GM21381 (cell line): ENCODE data around the gene AXDND1.

Experiments
- ATAC-seq: cut with Tn5 transposase; IDR thresholded peaks from one replicate; pipeline ENCODE4 v1.9.1; 2021; ENCODE audit warnings: mild to moderate bottlenecking, moderate library complexity; ENCODE audit not compliant: unreplicated experiment

The AXDND1 gene

DNA sequence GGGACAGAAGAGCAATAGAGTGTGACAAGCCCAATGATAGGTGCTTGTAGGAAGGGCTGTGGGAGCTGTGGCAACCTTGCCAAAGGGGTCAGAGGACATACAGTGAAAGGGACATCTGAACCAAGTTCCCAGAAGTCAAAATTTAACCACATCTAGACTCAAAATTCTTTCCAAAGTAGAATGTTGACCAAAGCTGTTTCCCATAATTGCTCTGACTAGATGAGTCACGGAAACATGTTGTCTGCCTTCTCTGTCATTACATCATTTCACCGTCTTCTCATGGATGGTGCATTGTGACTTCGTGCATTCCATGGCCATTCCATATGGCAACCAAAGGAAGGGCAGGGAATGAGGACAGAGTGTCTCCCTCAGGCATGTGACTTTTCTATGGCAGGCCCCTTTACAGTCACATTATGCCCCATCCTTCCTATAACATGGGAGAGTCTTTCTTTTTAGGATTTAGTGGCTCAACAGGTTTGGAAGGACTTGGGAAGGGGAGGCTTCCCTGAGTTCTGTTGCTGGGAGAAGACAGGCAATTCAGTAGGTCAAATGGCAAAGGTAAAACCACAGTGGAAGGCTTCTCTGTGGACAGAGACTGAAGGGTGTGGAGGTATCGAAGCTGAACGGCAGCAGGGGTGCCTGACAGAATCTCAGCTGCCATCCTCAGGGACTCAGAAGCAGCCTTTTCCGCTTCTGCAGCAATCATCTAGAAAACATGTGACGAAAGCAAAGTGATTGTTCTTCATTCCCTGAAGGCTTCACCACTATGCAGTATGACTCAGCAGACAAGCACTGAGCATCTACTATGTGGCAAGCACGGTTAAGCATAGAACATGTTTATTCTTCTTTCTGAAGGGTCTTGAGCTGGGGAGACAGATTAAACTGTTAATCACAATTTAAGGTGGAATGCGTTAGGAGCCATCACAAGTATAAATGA lies 185.2 kb downstream of the AXDND1 start:
- peak; percentile 62 for ATAC-seq

DNA sequence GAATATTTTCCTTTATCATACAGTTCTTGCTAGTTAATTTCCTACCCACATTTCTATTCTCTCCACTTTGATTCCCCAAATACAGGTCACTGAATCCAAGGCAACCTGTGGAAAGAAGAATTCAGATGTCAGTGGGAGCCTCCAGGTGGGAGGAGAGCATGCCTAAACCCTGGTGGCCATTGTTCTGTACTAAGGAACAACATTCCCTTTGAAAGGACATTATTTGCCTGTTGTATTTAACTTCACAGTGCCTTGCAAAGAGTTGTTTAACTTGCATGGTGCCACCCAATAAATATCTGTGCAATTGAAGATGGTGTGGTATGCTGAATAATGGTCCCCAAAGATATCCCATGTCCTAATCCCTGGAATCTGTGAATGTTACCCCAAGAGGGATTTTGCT lies 188.7 kb downstream of the AXDND1 start:
- ATAC-seq: no peak

DNA sequence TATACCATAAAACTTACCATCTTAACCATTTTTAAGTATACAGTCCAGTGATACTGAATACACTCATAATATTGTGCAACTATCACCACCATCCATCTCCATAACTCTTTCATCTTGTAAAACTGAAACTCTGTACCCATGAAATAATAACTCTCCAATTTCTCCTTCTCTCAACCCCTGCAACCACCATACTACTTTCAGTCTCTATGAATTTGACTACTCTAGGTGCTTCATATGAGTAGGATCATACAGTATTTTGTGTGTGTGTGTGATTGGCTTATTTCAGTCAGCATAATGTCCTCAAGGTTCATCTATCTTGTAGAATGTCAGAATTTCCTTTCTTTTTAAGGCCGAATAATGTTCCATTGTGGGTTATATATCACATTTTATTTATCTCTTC lies 192.3 kb downstream of the AXDND1 start:
- ATAC-seq: no peak

DNA sequence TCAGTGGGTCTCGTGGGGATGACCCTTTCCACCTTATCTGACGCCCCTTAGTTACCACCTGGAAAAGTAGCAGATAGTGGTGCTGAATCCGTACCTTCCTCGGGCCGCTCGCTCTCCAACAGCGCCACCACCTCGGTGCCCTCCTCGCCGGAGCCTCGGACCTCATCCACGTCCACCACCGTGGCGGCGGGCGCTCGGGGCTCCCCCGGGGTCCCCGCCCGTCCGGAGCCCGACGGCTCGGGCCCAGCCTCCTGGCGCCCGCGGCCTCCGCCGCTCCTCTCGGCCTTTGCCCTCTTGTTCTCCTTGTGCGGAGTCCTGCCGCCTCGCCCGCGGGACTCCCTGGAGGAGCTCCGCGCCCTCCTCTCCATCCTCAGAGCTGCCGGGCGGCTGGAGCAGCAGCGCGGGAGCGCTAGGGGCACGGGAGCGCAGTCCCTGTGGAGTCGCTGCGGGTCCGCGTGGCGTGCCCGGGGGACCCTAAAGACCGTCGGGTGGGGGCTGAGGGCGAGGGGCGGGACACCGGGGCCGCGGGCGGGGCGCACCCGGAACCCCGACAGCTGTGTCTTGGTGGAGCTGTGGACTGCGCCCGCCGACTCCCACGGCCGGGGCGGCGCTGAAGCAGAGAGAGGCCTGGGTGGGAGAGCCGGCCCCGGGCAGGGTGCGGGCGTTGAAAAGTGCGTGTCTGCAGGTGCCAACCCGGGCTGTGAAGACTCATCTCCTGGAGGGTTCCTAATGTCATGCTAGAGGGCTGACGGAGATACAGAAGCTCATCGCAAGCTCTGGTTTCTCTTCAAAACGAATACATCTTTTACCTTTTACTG lies 209.9 kb downstream of the AXDND1 start, which contains the start of gene NPHS2:
Gene NPHS2 (minus strand): TSS at position 452 of the 818 bp plus-strand sequence. CDS start 84 bp downstream, at position 368.
- ATAC-seq: no peak

DNA sequence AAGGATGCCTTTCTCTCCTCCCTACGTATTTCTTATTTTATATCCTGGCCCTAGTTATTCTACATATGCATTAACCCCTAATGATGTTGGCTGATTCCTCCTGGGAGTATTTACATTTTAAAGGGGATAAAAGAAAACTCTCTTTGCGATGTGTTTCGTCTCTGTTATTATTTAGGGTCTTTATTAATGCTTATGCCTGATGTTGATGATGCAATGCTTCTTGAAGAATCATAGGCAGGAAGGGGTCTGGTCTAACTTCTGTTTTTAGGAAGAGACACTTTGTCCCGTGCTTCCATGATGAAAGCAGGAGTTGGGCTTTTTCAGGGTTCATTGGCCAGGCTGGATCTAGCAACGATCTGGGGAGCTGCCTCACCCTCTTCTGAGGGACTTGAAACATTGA lies 210.7 kb downstream of the AXDND1 start:
- no peak for ATAC-seq

DNA sequence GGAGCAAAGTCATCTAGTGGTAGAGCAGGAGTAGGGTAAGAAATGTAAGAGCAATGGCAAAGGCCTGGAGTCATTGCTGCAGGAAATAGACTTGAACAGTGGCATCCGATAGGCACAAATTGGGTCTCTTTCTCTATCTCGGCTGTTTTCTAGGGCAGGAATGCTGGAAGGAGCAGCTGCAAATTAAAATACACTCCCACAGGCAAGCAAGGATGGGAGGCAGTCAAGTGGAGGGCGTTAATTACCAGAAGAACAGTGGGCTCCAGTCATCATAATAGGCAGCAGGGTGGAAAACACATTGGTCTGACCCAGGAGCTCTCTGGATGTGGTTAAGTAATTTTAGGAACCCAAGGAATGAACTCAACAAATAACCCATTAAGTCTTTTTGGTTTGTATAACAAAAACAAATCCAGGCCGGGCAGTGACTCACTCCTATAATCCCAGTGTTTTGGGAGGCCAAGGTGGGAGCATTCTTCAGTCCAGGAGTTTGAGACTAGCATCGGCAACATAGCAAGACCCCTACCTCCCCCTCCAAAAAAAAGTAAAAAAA lies 218.1 kb downstream of the AXDND1 start:
- no peak for ATAC-seq

DNA sequence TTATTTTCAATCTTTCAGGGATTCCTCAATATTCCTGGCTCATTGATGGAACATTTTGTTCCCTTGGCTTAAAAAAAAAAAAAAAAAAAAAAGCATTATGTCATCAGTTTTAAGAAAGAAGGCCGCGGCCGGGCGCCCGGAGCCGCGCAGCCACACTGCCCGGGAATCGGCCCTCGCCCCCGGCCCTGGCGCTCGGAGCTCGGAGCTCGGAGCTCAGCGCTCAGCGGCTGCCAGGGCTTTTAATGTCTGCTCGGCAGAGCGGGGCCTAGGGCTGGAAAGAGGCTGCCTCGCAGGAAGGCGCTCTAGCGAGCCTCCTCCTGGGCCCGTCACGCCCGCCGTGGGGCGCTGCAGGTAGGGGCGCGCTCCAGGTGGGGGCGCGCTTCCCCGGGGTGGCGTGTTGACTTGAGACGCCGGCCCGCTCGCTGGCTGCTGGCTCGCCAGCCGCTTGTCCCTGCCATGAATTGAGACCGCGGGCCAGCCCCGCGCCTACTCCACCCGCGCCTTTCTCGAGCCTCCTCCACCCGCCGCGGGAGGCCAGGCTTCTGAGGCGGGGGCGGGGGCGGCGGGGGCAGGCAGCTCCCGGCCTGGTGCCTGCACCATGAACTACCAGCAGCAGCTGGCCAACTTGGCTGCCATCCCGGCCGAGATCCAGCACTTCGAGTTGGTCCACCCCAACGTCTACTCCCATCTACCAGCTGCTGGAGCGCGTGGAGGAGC lies 220.5 kb downstream of the AXDND1 start:
- no peak for ATAC-seq

DNA sequence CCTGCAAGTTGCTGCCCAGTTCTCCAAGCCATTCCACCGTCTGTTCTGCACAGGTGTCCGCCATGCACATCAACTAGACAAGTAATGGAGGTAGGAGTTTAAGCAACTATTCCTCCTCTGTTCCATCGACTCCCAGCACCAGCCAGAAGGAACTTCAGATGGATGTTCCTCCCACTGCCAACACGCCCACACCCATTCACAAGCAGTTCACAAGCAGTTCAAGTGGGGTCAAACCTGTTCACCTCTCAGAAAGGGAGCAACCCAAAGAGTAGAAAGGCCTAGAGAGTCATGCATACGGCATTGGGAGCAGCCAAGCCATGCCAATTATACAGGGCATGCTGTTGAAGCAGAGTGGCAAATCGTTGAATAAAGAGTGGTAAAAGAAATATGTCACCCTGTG lies 221.6 kb downstream of the AXDND1 start:
- ATAC-seq: no peak

DNA sequence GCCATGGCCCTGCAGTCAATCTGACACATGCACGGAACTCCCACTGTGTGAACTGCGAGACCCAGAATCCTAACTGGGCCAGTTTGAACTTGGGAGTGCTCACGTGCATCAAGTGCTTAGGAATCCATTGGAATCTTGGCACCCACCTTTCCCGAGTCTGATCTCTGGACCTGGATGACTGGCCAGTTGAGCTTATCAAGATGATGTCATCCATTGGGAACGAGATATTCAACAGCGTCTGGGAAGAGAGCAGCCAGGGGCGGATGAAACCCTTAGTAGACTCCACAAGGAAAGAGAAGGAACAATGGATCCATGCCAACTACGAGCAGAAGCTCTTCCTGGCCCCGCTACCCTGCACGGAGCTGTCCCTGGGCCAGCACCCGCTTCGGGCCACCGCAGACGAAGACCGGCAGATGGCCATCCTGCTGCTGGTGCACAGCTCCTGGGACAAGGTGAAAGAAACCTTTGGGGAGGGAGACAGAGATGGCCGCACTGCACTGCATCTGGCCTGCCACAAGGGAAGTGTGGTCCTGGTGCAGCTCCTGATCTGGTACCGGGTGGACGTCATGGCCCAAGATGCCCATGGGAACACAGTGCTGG lies 222.8 kb downstream of the AXDND1 start:
- no peak for ATAC-seq

DNA sequence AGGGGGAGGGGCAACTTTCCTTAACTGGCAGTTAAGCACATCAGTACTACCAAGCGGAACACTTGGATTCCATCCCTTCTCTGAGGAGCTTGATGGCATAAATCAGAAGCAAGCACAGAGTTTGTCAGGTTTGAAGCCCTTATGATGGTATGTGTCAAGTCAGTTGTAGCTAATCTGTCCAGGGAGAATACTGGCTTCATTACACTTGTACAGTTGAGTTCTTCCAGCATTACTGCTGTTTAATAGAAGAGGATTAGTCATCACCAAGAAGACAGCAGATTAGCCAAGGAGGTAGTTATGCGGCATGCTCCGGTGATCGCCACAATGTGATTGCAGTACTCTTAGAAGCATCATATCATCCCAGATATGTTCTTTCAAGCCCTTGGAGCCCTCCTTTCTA lies 223.7 kb downstream of the AXDND1 start:
- no peak for ATAC-seq

DNA sequence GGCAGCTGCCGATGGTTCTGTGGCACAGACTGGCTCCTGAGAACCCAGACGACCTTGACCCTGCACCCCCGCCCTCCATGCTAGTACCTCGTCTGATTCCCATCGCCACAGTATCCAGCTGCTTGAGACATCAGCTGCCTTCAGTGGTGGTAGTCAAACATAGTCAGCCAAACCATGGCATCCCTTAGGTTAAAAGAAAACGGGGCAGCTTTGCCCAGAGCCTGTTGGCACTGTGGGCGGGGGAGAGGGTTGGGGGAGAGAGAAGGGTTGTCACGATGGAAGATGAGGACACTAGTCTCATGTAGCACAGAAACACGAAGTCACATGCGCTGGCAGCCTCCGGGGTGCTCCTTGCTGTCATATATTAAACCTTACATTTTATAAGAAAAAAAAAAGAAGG lies 224.9 kb downstream of the AXDND1 start:
- ATAC-seq: no peak

DNA sequence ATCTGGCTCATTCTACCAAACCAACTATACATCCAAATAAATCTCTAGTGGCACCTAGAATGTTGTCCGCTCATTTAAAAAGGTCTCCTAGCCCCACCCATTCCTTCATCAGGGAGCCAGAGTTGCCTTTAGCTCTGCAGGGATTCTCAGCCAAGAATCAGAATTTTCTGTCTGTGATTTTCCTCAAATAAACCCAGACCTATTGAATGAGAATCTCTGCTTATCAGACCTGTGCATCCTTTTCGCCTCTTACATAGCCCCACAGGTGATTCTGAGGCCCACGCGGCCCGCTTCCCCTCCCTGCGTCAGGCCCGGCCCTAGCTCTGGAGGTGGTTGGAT lies 225.5 kb downstream of the AXDND1 start:
- no peak for ATAC-seq

DNA sequence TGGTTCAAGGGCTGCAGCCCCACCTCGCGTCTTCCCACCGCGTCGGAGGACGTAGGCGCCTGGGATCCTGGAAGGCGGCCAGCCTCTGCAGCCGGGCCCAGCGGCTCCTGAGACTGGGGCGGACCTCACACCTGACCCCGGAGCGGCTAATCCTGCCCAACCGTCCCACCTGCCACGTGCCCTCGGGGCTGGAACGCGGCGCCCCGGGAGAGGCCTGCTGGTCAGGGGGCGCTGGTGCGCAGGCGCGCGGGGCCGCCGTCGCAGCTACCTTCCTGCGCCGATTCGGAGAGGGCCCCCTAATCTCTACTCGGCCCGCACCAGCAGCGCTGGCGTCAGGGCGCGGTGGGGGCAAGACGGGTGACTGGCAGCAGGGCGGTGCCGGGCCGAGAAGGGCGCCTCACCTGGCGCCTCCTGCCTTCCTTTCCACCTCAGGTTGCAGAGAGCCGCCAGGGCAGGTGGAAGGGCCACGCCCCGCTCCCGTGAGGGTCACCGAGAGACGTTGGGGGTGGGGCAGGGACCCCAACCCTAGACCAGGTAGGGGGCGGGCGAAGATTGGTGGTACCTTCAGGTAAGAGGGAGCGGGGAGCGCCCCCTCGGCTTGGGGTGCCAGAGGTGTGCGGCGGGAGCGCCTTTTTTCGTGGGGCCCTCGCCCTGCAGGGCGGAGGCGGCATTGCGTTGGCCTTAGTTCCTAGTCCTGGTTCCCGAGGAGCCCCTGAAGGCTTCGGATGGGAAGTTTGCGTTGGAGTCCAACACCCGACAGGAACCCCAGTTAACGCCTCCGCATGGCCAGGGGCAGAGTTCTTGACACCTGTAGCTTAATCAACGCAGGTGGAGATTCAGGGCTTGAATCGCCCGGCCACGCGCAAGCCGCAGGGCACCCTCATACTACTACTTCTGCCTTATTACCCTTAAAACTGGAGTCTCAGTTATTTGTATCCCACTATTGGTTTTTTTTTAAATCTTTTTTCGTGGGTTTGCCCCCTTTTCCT lies 226.1 kb downstream of the AXDND1 start, which contains the start of gene TDRD5:
Gene TDRD5 (plus strand): TSS at position 241 of the 989 bp plus-strand sequence. CDS start 784 bp downstream, outside the sequence.
- ATAC-seq: no peak

DNA sequence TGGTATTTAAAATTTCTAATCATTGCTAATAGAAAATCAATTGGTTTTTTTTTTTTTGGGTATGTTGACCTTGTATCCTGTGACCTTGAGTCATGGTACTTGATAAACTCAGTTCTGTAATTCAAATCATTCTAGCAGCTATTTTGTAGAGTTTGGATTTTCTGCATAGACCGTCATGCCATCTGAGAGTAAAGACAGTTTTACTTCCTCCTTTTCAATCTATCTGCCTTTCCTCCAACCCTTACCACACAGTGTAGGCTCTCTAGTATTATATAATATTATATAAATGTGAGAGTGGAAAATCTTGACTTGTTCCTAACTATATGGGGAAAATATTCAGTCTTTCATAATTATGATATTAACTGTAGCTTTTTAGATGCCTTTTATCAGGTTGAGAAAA lies 232.9 kb downstream of the AXDND1 start:
- no peak for ATAC-seq

DNA sequence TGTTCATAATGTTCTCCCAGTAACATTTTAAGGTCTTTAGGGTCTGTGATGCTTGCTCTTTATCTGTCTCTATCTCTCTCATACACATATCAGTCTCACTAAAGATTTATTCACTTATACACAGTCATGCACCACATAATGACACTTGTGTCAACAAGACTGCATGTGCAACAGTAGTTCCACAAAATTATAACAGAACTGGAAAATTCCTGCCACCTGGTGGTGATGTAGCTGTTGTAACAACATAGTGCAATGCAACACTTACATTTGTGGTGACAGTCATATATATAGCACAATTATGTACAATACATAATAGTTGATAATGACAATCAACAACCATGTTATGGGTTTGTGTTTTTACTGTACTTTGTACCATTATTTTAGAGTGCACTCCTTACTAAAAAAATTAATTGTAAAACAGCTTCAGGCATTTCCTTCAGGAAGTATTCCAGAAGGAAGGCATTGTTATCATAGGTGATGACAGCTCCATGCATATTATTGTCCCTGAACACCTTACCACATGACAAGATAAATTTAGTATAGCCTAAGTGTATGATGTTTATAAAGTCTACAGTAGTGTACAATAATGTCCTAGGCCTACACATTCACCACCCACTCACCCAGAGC lies 234.0 kb downstream of the AXDND1 start:
- ATAC-seq: no peak

DNA sequence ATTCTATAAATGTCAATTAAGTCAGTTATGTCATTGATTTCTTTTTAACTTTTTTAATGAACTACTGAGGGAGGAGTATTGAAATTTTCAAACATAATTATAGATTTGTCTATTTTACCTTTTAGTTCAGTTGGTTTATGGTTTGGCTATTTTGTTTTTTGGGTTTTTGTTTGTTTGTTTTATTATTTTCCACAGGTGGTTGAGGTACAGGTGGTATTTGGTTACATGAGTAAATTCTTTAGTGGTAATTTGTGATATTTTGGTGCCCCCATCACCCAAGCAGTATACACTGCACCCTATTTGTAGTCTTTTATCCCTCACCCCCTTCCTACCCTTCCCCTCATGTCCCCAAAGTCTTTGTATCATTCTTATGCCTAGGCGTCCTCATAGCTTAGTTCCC lies 235.3 kb downstream of the AXDND1 start:
- no peak for ATAC-seq
